ENCODE results near the gene DNAAF2. TPM values are rescaled to one million over a fixed set of nuclear protein-coding genes. Genes with fewer than 3 reads are reported as not detected.
A peak's percentile ranks its signal among the peaks of the same experiment; 100 is the strongest.

Gene DNAAF2
- total and polyA plus RNA-seq, 11 donors = 3.4 to 10.0 (median 5.1) TPM

GRCh38 chr14:49582113-49582977 lies 52.7 kb downstream of the DNAAF2 start:
- peaks cover 0 to 39% (median 30%) of the 10 kb centered on the region in 9 donors for H3K36me3 ChIP-seq
- DNase-seq (no peak), ATAC-seq (no peak)
- H3K27me3 ChIP-seq = no peaks in the 10 kb centered on the region
- intact Hi-C loops (cut with DNase I) = no loop called here
- H3K27ac ChIP-seq = no peak overlapping the region
- H3K4me1 ChIP-seq = peaks cover 0 to 39% (median 19%) of the 10 kb centered on the region in 12 donors
- no peak overlapping the region for H3K4me3 ChIP-seq
- 88 to 90% (median 89%) methylated on average over 4 of the region's 4 CpGs for WGBS, 4 donors
- TF ChIP-seq, protein P1, sequence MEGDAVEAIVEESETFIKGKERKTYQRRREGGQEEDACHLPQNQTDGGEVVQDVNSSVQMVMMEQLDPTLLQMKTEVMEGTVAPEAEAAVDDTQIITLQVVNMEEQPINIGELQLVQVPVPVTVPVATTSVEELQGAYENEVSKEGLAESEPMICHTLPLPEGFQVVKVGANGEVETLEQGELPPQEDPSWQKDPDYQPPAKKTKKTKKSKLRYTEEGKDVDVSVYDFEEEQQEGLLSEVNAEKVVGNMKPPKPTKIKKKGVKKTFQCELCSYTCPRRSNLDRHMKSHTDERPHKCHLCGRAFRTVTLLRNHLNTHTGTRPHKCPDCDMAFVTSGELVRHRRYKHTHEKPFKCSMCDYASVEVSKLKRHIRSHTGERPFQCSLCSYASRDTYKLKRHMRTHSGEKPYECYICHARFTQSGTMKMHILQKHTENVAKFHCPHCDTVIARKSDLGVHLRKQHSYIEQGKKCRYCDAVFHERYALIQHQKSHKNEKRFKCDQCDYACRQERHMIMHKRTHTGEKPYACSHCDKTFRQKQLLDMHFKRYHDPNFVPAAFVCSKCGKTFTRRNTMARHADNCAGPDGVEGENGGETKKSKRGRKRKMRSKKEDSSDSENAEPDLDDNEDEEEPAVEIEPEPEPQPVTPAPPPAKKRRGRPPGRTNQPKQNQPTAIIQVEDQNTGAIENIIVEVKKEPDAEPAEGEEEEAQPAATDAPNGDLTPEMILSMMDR (IDR thresholded peaks at IDR 0.05) = no peak
- no peak for TF ChIP-seq POLR2A (IDR thresholded peaks at IDR 0.05)
- H3K9me3 ChIP-seq = no peaks in the 10 kb centered on the region

DNA sequence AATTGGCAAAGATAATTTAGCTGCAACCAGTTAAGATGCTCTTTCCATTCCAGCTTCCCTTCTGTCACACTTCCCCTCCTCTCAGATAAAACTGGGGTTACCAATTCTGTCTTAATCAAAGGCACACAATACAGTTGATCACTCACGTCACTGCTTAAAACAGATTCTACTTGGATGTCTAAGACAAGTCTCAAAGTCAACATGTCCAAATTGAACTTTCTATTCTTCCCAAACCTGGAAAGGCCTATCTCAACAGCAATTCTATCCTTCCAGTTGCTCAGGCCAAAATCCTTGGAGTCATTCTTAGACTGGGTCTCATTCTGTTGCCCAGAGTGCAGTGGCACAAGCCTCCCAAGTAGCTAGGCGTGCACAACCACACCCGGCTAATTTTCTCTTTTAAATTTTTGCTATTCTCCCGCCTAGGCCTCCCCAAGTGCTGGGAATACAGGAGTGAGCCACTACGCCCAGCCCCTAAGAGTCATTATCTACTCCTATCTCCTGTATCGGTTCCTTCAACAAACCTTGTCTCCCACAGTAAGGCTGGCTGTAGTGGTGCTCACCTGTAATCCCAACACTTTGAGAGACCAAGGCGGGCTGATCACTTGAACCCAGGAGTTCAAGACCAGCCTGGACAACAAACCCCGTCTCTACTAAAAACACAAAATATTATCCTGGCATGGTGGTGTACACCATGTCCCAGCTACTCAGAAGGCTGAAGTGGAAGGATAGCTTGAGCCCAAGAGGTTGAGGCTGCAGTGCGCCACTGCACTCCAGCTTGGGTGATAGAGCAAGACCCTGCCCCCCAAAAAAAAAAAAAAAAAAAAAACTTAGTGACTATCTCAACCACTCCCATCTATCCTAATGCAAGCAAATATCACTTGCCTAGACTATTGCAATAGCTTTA lies 53.6 kb downstream of the DNAAF2 start:
- H3K4me3 ChIP-seq = no peak overlapping the region
- 74 to 92% (median 87%) methylated on average over 8 to 9 of the region's 9 CpGs for WGBS, 4 donors
- peaks cover 0 to 48% (median 39%) of the 10 kb centered on the region in 9 donors for H3K36me3 ChIP-seq
- intact Hi-C loops (cut with DNase I) = no loop called here
- no peaks in the 10 kb centered on the region for H3K9me3 ChIP-seq
- H3K4me1 ChIP-seq = peaks cover 0 to 35% (median 19%) of the 10 kb centered on the region in 12 donors
- H3K27me3 ChIP-seq = no peaks in the 10 kb centered on the region
- H3K27ac ChIP-seq = no peak overlapping the region
- no peak for TF ChIP-seq POLR2A (IDR thresholded peaks at IDR 0.05)
- TF ChIP-seq, protein P1 (IDR thresholded peaks at IDR 0.05) = no peak
- no peak for DNase-seq
- no peak for ATAC-seq

DNA sequence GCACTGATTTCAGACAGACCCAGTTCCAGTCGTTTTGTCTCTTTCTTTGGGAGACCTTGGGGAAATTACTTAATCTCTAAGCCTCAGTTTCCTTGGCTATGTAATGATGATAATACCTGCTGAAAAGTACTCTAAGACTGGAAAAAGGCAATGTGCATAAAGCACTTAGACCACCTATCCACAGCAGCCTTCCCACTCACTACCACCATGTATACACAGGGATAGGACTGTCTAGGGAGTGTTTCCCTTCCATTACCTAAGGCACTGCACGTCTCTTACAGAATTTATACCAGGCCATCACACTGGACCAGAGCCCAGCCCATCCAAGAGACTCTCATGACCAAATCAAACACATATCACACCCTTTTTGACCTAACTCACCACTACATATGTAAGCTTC lies 55.2 kb downstream of the DNAAF2 start:
- intact Hi-C loops (cut with DNase I) = no loop called here
- Histone ChIP-seq H3K27me3 (no peaks in the 10 kb centered on the region), H3K27ac (no peak overlapping the region), H3K9me3 (no peaks in the 10 kb centered on the region), H3K36me3 (peaks cover 0 to 55% (median 50%) of the 10 kb centered on the region in 9 donors), H3K4me1 (peaks cover 0 to 28% (median 14%) of the 10 kb centered on the region in 12 donors), H3K4me3 (no peak overlapping the region)
- WGBS, 4 donors = 83 to 89% (median 86%) methylated on average over 2 of the region's 2 CpGs
- ATAC-seq (peak in 1 of 4 donors; percentile 32), DNase-seq (no peak)
- no peak for TF ChIP-seq POLR2A (IDR thresholded peaks at IDR 0.05)
- TF ChIP-seq, protein P1 (IDR thresholded peaks at IDR 0.05) = no peak

DNA sequence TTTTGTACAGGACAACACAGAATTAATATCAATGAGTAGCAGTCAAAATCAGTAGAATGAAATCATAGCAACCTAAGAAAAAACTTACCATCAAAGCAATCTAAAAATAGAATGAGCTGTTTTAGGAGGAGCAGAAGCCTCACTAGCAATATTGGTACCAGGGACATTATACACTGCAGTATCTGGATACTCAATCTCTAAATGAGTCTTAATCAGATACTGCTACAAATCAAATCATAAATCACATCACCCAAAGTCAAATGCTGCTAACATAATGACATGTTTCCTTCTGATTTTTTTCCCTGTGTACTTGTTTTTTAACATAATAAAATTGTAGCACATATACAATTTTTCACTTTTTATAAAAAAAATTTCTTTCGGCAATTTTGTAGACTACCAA lies 56.9 kb downstream of the DNAAF2 start:
- Histone ChIP-seq H3K4me1 (peaks cover 0 to 11% (median 2%) of the 10 kb centered on the region in 12 donors), H3K9me3 (no peaks in the 10 kb centered on the region), H3K4me3 (no peak overlapping the region), H3K27me3 (no peaks in the 10 kb centered on the region), H3K36me3 (peaks cover 0 to 47% (median 37%) of the 10 kb centered on the region in 9 donors), H3K27ac (no peak overlapping the region)
- intact Hi-C loops (cut with DNase I) = no loop called here
- 96 to 100% (median 98%) methylated on average over 1 of the region's 1 CpG for WGBS, 4 donors
- TF ChIP-seq, protein P1 (IDR thresholded peaks at IDR 0.05) = no peak
- TF ChIP-seq POLR2A (IDR thresholded peaks at IDR 0.05) = no peak
- ATAC-seq (no peak), DNase-seq (no peak)

Measured in heart left ventricle (tissue), 16 donors.